GM10248 (cell line): Measurements from ENCODE around the gene NEMF.
"Not testable (repeated sequence)": the region's sequence is repeated elsewhere in the genome, so short reads cannot be mapped to it uniquely, and the experiment has no call there.

Experiments
- CTCF ChIA-PET: fragments of 300-600 bp; sonication (Branson Sonifier 250); formaldehyde crosslinking; extraction: SDS; loops from one replicate; lab custom pipeline; 2021; ENCODE audit warnings: antibody characterized with exemption; lab: Yijun Ruan, JAX
- POLR2A ChIA-PET: fragments of 350-650 bp; sonication (Branson Sonifier 250); formaldehyde crosslinking; extraction: SDS; loops from one replicate; lab custom pipeline; 2020; ENCODE audit warnings: antibody characterized with exemption; lab: Yijun Ruan, JAX
- DNase-seq: peaks from one replicate; pipeline ENCODE4 v3.0.0; 2012; ENCODE audit errors: extremely low spot score
- CTCF ChIP-seq: IDR thresholded peaks from 2 replicates; pipeline ENCODE4 v1.5.1; 2012; ENCODE audit warnings: mild to moderate bottlenecking, low read depth; ENCODE audit errors: extremely low read depth, missing control alignments, control extremely low read depth

Gene NEMF

GRCh38 chr14:49876563-49877127 is 24.1 kb upstream of the NEMF start:
- no peak for DNase-seq
- ChIA-PET CTCF (interaction anchor here (1.0 to 1.4 kb wide), 2 partner anchors 11 to 12 kb away, joined by 3 to 5 read pairs; no protein-coding TSS in a partner anchor), POLR2A (no interaction called here)
- TF ChIP-seq CTCF, result no peak

- TF ChIP-seq CTCF, result no peak
- ChIA-PET POLR2A (interaction anchor here (0.7 kb wide), 1 partner anchor 118 kb away, joined by 3 read pairs; no protein-coding TSS in a partner anchor), CTCF (interaction anchor here (1.0 to 2.1 kb wide), 3 partner anchors 10 to 22 kb away, joined by 3 to 5 read pairs (median 4); no protein-coding TSS in a partner anchor)
- no peak for DNase-seq
Measured at GRCh38 chr14:49875640-49876198, 23.1 kb upstream of the NEMF start.

- POLR2A ChIA-PET, result not testable (repeated sequence)
Measured at GRCh38 chr14:49873548-49873947, 21.0 kb upstream of the NEMF start.

GRCh38 chr14:49870908-49871307 is 18.3 kb upstream of the NEMF start:
- CTCF ChIA-PET, result interaction anchor here (0.7 to 12.2 kb wide), 5 partner anchors 9 to 234 kb away, joined by 3 to 226 read pairs (median 10); partner anchors contain the start of gene NEMF

More at GRCh38 chr14:49873548-49873947, 21.0 kb upstream of the NEMF start:
- CTCF ChIA-PET, result interaction anchor here (1.3 kb wide), 1 partner anchor 11 kb away, joined by 4 read pairs; no protein-coding TSS in a partner anchor
- not testable (repeated sequence) for DNase-seq

GRCh38 chr14:49868720-49869114 is 16.1 kb upstream of the NEMF start:
- CTCF ChIA-PET, result interaction anchor here (0.9 to 12.2 kb wide), 8 partner anchors 12 to 235 kb away, joined by 3 to 226 read pairs (median 3); partner anchors contain the start of gene NEMF
- no peak for TF ChIP-seq CTCF
- no peak for DNase-seq
- POLR2A ChIA-PET, result interaction anchor here (0.9 to 1.5 kb wide), 4 partner anchors 16 to 249 kb away, joined by 3 to 4 read pairs (median 3); partner anchors contain the start of genes MGAT2, NEMF and RPL36AL

More at GRCh38 chr14:49870908-49871307, 18.3 kb upstream of the NEMF start:
- TF ChIP-seq CTCF, result no peak
- DNase-seq, result no peak
- POLR2A ChIA-PET, result no interaction called here

GRCh38 chr14:49867831-49868719 is 15.5 kb upstream of the NEMF start:
- CTCF ChIA-PET, result interaction anchor here (0.9 to 12.2 kb wide), 11 partner anchors 12 to 245 kb away, joined by 3 to 226 read pairs (median 3); partner anchors contain the start of gene NEMF
- no peak for TF ChIP-seq CTCF
- DNase-seq, result peak; percentile 95
- POLR2A ChIA-PET, result interaction anchor here (0.6 to 1.5 kb wide), 6 partner anchors 15 to 248 kb away, joined by 3 to 10 read pairs (median 4); partner anchors contain the start of genes MGAT2, NEMF, RPL36AL and VCPKMT
